Measurements from ENCODE around the gene ZNF79.

ZNF79 gene

DNA sequence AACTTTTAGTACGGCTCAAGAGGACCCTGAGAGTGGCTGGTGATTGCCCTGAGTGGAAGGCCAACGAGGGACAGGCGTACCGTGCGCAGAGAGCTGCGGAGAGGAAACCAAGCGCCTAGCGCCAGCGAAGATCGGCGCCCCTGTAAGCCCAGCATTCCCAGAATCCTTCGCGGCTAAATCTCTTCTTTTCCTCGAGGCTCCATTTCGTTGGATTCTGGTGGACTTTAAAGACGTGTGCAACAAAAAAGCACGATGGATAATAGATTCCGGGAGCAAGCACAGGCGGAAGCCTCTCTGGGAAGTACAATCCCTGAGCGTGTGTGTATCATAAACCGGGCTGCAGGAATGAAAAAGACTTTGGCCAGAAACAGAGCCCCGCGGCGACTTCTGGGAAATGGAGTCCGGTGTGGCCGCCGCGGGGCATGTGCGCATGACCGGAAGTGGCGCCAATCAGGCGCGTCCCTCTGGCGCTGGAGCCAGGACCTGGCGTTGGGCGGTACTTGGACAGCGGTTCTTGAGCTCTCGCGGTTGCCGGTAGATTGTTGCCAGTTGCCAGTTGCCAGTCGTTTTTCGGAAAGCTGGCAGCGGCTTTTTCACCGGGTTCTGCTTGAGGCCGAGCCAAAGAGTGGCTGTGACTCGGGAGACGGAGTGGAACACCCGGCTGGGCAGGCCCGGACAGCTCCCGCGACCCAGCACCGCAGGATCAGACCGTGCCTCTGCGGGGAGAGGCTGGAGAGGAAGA lies at the start of gene ZNF79:
ZNF79 (plus strand) TSS at position 449 of the 742 bp plus-strand sequence. CDS start 406 bp downstream, outside the sequence.
- DNase-seq: peak; percentile 26 to 94 (median 89)

DNA sequence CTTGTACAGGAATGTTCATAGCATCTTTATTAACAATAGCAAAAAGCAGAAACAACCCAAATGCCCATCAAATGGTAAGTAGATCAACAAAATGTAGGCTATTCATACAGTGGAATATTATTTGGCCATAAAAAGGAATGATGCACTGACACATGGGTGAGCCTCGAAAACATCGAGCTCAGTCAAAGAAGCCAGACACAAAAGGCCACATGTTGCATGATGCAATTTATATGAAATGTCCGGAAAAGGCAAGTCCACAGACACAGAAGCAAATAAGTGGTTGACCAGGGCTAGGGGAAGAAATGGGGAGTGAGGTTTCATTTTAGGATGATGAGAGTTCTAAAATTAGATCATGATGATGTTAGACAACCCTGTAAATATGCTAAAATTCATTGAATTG lies 43.7 kb upstream of the ZNF79 start:
- DNase-seq: no peak

DNA sequence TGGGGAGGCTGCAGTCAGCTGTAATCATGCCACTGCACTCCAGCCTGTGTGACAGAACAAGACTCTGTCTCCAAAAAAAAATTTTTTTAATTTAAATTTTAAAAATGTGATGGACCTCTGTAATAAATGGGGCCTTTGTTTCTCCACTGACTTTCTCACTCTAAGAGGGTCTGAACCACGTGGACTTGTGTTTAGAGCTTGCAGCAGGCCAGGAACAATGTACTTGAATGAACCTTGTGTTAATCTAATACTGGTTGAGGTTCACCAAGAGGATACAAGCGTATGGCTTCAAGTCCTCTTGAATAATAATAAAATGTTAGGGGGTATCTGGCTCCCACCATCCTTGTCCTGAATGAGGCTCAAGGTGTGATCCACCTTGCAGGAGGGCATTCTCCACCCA lies 41.6 kb upstream of the ZNF79 start:
- no peak for DNase-seq

DNA sequence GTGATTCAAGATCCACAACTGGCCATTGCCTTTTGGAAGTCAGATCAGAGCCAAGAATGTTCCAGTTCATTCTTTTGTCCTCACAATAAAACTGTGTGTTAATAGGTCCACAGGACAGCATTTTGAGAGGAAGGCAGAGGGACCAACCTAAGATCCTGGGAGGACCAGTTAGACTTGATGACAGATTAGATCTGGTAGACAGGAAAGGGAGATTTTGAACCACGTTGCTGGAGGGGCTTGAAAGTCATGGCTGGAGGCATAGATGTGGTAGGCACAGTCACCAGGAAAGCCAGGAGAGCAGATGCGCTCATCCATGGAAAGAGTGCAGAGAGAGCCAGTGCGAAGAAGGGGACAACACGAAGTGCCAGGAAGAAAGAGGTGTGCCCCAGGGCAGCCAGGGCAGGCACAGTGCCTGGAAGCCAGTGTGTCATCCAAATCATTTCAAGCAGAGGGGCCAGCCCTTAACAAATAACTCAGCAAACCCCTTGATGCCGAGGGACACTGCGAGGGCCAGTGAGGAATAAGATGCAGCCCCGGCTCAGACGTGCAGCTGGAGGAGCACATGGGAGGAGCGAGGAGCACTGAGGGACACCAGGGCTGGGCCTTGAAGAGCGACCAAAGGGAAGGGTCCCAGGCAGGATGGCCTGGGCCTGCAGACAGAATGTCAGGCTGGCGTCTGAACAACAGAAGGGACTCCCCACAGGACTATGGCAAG lies 40.0 kb upstream of the ZNF79 start:
- DNase-seq: no peak

DNA sequence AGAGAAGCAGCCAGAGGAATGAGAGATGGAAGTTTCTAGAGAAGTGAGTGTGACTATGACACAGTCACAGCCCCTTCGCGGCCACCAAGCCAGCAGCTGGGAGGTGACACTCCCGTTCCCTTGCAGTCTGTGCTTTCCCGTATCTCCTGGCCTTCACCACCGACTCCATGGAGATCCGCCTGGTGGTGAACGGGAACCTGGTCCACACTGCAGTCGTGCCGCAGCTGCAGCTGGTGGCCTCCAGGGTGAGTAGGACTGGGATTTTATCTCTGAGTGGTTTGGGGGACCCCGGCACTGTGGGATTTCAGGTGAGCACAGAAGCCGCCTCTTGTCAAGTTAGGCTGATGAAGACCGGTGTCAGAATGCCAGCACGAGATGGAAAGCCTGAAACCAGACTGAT lies 39.3 kb upstream of the ZNF79 start:
- no peak for DNase-seq

DNA sequence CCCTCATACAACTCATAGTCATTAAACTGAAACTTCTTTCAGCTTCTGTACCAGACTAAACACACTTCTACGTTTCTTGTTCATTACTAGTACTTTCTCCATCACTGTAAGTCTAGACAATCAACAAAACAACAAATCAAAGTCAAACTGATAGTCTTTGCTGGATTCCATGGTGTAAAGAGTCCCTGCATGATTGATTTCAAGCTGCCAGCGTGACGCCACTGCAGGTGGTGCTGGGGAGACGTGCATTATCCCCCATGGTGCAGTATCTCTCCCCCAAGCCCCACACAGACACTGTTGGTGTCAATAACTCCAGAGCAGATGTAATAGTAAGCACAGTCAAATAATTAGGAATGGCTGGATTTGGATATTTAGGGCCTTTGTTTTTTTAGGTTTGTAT lies 37.9 kb upstream of the ZNF79 start:
- DNase-seq: no peak

DNA sequence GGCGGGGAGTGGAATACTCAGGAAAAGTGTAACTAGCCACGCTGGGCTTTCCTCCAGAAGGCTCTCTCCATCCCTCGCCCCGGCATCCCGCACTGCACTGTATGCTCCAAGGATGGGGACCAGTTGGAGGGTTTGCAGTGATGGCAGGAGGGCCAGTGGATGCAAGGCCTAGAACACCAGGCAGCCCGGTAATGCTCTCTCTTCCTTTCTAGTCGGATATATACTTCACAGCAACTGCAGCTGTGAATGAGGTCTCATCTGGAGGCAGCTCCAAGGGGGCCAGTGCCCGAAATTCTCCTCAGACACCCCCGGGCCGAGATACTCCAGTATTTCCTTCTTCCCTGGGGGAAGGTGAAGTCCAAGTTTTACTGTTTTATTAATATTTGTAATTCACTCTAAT lies 37.2 kb upstream of the ZNF79 start:
- DNase-seq: no peak

DNA sequence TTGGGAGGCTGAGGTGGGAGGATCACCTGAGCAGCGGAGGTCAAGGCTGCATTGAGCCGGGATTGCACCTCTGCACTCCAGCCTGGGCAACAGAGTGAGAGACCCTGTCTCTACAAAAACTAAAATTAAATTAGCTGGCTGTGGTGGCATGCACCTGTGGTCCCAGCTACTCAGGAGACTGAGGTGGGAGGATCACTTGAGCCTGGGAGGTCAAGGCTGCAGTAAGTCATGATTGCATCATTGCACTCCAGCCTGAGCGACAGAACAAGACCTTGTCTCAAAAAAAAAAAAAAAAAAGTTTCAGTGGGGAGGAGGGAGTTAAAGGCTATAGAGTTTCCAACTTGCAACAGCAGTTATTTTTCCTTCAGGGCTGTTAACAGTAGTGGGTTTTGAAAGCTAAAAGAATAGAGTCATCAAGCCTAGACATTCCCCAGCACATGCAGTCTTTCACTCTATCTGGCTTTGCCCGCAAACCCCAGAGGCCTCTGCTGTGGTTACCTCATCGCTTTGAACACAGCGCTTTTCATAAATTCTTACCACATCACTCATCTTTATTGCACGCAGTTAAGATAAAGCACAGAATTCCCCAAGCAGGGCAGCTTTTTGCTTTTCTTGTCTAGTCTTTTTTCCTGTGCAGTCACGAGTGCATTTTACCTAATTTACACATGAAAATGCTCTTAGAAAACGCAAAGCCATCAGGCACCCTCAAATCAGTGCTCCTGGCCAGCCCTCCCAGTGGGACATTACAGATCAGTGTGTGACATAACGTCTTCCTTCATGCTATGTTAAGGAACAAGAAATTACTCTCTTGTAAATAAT lies 35.9 kb upstream of the ZNF79 start:
- DNase-seq: peak in 5 of 58 donors; percentile 12 to 33 (median 20)

DNA sequence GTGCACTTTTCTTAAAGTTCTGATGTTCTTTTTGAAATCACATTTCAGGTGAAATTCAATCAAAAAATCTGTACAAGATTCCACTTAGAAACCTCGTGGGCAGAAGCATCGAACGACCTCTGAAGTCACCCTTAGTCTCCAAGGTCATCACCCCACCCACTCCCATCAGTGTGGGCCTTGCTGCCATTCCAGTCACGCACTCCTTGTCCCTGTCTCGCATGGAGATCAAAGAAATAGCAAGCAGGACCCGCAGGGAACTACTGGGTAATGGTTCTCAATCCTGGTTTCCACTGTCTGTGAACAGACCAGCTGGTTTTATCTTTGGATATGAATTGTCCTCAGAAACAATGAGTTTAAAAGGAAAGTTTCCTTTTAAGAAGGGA lies 35.3 kb upstream of the ZNF79 start:
- DNase-seq: no peak

DNA sequence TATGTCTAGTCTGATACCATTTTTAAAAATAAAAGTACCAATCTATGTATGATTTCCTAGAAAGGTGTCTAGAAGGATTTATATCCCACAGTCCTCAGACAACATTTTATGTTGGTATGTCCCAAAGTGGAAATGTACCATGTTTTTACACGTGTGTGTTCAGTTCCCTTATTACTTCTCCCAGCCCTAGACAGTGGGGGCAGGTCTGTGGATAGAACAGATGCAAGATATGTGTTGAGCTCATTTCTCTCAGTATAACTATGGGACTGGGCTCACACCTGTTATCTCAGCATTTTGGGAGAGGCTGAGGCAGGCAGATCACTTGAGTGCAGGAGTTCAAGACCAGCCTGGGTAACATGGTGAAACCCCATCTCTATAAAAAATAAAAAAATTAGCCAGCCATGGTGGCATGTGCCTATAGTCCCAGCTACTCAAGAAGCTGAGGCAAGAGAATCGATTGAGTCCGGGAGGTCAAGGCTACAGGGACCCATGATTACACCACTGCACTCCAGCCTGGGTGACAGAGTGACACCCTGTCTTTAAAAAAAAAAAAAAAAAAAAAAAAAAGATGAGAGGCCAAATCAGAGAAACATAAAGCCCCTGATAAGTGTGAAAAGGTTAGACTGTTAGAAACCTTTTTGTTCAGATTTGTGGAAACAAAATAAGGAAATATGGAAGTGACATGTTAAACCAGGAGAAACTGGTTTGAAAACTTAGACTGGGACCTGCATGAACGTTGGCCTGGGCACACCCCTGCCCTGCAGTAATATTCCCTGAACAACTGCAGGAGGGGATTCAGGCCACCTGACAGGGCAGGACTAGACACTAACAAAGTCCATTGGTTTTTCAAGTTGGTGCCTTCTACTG lies 34.6 kb upstream of the ZNF79 start:
- no peak for DNase-seq

DNA sequence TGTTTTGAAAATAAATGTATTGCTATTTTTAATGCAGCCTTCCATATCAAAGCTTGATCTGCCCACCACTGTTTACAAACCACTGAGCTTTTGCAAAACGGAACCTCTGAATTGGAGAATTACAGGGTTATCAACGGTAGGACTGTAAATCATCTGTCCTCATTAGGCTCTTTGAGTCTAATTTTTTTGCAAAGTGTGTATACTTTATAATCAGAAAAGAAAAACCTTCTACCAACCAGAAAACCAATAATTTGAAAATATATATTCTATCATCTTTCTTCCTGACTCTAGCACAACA lies 34.0 kb upstream of the ZNF79 start:
- DNase-seq: no peak

DNA sequence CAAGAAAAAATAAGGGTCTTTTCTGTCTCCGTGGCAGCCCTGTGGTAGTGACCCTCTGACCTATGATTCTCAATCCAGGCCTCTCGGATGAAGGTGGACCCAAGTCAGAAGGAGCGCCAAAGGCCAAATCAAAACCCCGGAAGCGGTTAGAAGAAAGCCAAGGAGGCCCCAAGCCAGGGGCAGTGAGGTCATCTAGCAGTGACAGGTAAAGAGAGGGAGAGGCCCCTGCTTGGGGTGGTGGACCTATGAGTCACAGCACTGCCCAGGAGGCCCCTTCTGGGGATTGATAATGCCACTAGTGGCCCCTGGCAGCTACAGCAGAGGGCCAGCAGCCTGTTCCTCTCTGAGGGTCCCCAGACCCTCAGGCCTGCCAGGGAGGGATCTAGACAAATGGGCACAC lies 33.6 kb upstream of the ZNF79 start:
- no peak for DNase-seq

DNA sequence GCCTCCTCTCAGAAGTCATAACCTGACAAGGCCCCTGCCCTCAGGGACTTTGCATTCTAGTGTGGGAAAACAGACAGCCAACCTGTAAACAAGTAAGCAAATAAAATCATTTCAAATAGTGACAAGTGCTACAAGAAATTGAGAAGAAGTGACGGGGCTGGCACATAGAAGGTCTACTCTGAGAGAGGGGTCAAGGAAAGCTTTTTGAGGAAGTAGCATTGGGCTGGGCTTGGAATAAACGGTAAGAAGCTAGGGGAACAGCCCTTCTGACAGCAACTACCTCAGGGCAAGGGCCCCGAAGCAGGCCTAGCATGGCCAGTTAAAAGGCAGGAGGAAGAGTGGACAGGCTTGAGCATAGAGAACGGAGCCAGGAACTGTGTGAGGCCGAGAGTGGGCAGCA lies 32.0 kb upstream of the ZNF79 start:
- no peak for DNase-seq

DNA sequence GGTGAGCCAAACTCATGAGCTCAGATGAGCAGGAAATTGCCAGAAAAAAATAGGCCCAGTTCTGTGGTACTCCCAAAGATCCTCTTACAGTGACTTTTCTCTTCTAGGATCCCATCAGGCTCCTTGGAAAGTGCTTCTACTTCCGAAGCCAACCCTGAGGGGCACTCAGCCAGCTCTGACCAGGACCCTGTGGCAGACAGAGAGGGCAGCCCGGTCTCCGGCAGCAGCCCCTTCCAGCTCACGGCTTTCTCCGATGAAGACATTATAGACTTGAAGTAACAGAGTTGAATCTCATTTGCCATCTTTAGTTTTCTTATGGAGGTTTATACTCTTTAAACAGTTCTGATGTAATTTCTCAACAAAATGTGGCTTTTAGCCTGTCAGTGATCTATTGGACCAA lies 31.2 kb upstream of the ZNF79 start:
- no peak for DNase-seq

DNA sequence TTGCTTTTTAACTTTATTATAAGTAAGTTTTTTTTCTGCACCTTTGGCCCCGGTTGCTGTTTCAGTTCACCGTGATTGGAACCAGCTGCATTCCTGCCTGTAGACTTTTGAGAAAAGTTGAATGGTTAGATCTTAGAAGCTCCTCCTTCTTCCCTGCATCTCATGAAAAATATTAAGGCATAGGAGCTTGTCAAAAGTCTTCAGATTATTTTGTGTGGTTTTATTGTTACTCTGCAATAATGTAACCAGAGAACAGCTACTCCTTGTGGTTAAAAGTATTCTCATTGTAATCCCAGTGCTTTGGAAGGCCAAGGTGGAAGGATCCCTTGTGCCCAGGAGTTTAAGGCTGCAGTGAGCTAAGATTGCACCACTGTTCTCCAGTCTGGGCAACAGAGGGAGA lies 30.5 kb upstream of the ZNF79 start:
- DNase-seq: no peak

DNA sequence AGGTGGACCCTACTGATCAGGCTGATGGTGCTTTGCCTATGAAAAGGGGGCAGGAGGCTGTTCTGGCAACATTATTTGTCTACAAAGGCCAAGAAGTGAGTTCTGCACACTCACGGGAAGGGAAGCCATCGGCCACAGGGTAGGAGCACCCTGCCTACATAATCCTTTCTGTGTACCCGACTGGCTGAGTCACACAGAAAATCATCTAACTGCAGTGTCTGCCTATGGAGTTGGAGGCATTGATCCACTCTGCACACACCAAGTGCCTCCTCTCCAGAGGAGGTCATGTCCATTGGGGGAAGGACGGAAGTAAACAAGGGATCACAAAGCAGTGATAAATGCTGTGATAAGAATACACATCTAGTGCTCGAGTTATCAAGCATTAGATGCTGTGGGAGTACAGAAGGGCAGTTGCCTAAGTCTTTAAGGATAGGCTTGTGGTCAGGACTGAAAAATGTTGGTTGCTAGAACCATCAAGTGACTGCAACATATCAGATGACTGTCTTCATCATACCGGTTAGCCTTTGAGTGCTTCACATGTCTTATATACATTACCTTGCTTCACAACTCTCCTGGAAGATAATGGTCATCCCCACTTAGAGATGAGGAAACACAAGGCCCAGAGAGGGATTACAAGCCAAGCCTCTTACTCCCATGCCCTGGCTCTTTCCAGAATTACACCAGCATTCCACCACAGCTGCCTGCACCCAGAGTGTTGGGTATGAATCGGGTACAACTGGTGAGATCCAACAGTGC lies 28.5 kb upstream of the ZNF79 start:
- DNase-seq: no peak

DNA sequence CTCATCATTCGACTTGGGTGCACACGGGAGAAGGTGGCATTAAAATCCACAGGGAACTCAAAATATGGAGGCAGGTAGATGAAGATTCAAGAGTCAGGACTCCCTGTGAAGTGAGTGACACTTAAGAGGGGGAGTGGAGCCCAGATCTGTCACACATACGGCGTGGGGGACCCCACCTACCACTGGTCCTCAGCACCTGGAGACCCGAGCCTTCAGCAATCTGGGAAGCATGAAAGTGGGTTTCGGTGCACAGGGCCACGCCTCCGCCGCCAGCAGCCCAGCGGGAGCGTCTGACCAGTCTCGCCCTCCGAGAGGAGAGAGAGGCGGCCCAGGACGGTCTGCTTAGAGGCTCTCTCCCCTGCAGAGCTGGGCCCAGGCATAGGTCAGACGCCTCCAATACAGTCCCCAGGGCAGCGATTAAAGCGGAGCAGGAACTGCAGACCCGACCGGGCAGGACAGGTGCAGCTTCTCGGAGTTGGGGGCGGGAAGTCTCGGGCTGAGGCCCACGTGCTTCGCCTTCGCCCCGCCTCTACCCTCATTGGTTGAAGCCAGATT lies 27.9 kb upstream of the ZNF79 start:
- DNase-seq: no peak

DNA sequence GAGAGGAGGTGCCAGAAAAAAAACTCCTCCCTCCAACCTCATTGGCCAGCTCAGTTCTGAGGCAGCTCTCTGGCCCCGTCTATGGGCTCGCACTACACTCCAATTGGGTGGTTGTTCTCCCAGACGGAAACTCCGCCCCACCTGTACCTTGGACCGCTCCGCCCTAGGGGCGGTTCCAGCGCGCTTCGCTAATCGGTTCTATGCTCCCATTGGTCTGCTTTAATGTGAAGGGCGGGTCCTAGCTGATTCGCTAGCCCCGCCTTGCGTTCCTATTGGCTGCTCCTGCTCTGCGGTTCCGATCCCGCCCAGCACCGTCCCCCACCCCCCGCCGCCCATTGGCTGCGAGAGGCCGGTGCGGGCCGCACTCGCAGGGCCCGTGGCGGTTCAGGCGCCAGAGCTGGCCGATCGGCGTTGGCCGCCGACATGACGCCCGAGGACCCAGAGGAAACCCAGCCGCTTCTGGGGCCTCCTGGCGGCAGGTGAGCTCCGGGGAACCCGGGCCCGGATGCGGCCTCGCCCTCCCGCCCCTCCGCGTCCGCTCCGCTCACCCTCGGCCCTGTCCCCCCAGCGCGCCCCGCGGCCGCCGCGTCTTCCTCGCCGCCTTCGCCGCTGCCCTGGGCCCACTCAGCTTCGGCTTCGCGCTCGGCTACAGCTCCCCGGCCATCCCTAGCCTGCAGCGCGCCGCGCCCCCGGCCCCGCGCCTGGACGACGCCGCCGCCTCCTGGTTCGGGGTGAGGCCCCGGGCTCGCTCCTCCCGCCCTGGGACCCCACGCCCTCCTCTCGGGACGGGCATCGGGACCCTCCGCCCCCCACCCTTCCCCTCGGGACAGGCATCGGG lies 27.2 kb upstream of the ZNF79 start, which contains the start of gene SLC2A8:
SLC2A8 (plus strand) TSS at position 362 of the 838 bp plus-strand sequence; CDS start at position 424, 62 bp downstream.
- peak; percentile 84 to 100 (median 99) for DNase-seq

DNA sequence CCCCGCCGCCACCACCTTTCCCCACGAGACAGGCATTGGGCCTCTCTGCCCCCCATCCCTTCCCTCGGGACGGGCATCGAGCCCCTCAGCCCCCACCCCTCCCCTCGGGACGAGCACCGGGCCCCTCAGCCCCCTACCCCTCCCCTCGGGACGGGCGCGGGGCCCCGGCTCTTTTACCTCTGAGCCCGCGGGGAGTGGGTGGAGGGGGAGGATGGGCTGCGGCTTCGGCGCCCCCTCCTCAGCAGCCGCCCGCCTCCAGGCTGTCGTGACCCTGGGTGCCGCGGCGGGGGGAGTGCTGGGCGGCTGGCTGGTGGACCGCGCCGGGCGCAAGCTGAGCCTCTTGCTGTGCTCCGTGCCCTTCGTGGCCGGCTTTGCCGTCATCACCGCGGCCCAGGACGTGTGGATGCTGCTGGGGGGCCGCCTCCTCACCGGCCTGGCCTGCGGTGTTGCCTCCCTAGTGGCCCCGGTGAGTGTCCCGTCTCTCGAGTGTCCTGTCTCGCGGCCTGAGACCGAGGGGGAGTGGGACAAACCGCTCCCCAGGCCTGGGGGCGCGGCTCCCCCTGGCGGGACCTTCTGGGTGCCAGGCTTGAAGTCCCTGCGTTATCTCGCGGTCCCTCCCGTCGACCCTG lies 26.4 kb upstream of the ZNF79 start:
- peak in 16 of 58 donors; percentile 9 to 65 (median 29) for DNase-seq

All from anterior cingulate cortex (tissue), 58 donors.